K562 (cell line): ENCODE data around the gene PRTN3. TPM values are rescaled to one million over a fixed set of nuclear protein-coding genes. Genes with fewer than 3 reads are reported as not detected.

Experiments used
- CAMTA2 ChIP-seq: fragments of 250-450 bp; sonication (Bioruptor Pico); conservative IDR thresholded peaks from 2 replicates; pipeline ENCODE4 v1.5.1; 2022
- FIP1L1 ChIP-seq: fragments of 200-400 bp; formaldehyde crosslinking; IDR thresholded peaks from 2 replicates; pipeline ENCODE4 v1.6.1; 2018; ENCODE audit warnings: mild to moderate bottlenecking, low read depth, low read length; ENCODE audit not compliant: poor library complexity, severe bottlenecking
- FOXJ3 ChIP-seq: sonication (generic); formaldehyde crosslinking; IDR thresholded peaks from 2 replicates; pipeline ENCODE4 v1.4.0; 2020; ENCODE audit warnings: mild to moderate bottlenecking, missing genetic modification reagents
- NONO ChIP-seq, 2 experiments: fragments of 200-400 bp in 1 of 2; fragments of 450-650 bp in 1 of 2; formaldehyde crosslinking in 1 of 2; IDR thresholded peaks; 2 replicates each; pipeline ENCODE4 v1.6.1; 2017; ENCODE audit warnings: low read depth in 2 of 2, mild to moderate bottlenecking in 2 of 2, moderate library complexity in 2 of 2, low read length in 1 of 2
- PTBP1 ChIP-seq: fragments of 200-400 bp; formaldehyde crosslinking; IDR thresholded peaks from 2 replicates; pipeline ENCODE4 v1.6.1; 2017; ENCODE audit warnings: low read depth, low read length
- RBM22 ChIP-seq: fragments of 200-400 bp; formaldehyde crosslinking; IDR thresholded peaks from 2 replicates; pipeline ENCODE4 v1.6.1; 2018; ENCODE audit warnings: low read length, low read depth; ENCODE audit not compliant: poor library complexity, severe bottlenecking
- polyA plus RNA-seq, 8 experiments: library from polyadenylated mRNA; depleted of rRNA in 4 of 8; stranded (reverse) in 5 of 8; unstranded in 3 of 8; fragments of >200 nt; fragmentation: Nextera tagmentation in 2 of 8; fragmentation: Illumina TruSeq in 1 of 8; extraction: Ambion mirVana in 2 of 8; extraction: Trizol in 1 of 8; gene quantifications; 2 replicates each; pipeline versions ENCODE4 v1.2.1 to v1.2.3, GENCODE V29; 2011 to 2014; ENCODE audit warnings: inconsistent platforms in 1 of 8, missing spikeins in 1 of 8
- total RNA-seq, 7 experiments: library from RNA; depleted of rRNA in 6 of 7; stranded (reverse); fragments of >200 nt in 6 of 7; fragmentation: Illumina TruSeq in 2 of 7; extraction: Trizol in 2 of 7; gene quantifications; 2 replicates each; pipeline versions ENCODE4 v1.2.1 to v1.2.3, GENCODE V29; 2011 to 2021; ENCODE audit warnings: low replicate concordance in 1 of 7
- TF ChIP-seq, protein P1 (sequence below): fragments of 250-450 bp; sonication (Bioruptor Pico); IDR thresholded peaks from 2 replicates; pipeline ENCODE4 v1.9.0; 2021; ENCODE audit warnings: mild to moderate bottlenecking
- TF ChIP-seq, protein P2 (sequence below): fragments of 200-400 bp; formaldehyde crosslinking; IDR thresholded peaks from 2 replicates; pipeline ENCODE4 v1.6.1; 2017; ENCODE audit warnings: mild to moderate bottlenecking, low read depth, low read length, moderate library complexity
- TF ChIP-seq, protein P3 (sequence below): sonication (generic); formaldehyde crosslinking; IDR thresholded peaks from 2 replicates; pipeline ENCODE4 v1.8.0; 2022; ENCODE audit warnings: mild to moderate bottlenecking, missing genetic modification reagents

PRTN3 gene
- total and polyA plus RNA-seq, 9 of the 15 experiments (the other 6 are each of a cell fraction or from before 2014, with no cell fraction given), result 0.14 to 0.86 (median 0.43) TPM; not detected in 3

DNA sequence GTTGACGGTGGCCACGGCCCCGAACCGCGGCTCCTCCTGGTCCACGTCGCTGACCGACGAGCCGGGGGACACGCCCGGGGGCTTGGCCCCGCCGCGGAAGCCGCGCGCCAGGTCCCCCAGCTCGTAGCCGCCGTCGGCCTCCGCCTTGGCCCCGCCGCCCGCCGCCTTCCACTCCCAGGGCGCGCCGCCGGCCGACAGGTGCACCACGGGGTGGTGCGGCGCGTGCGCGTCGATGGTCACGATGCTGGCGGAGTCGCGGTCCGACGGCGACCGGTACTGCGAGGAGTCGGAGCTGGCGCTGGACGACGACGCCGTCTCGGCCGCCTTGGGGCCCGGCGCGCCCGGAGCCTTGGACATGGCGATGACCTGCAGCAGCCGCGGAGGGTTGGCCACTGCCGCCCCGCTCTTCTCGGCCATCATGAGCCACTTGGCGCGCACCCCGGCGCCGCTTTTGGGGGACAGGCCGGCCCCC is 28.0 kb upstream of the PRTN3 start (continued):
- TF ChIP-seq, protein P1, sequence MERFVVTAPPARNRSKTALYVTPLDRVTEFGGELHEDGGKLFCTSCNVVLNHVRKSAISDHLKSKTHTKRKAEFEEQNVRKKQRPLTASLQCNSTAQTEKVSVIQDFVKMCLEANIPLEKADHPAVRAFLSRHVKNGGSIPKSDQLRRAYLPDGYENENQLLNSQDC (CRISPR knock-in tag), result no peak
- TF ChIP-seq FOXJ3, result no peak
- peak; percentile 86 for TF ChIP-seq RBM22
- no peak for TF ChIP-seq CAMTA2
- no peak; a peak in 1 of 4 replicates for TF ChIP-seq NONO (IDR thresholded peaks at IDR 0.05; ENCODE audit: low read depth in 2 of 2, low read length in 1 of 2)
- TF ChIP-seq, protein P2, sequence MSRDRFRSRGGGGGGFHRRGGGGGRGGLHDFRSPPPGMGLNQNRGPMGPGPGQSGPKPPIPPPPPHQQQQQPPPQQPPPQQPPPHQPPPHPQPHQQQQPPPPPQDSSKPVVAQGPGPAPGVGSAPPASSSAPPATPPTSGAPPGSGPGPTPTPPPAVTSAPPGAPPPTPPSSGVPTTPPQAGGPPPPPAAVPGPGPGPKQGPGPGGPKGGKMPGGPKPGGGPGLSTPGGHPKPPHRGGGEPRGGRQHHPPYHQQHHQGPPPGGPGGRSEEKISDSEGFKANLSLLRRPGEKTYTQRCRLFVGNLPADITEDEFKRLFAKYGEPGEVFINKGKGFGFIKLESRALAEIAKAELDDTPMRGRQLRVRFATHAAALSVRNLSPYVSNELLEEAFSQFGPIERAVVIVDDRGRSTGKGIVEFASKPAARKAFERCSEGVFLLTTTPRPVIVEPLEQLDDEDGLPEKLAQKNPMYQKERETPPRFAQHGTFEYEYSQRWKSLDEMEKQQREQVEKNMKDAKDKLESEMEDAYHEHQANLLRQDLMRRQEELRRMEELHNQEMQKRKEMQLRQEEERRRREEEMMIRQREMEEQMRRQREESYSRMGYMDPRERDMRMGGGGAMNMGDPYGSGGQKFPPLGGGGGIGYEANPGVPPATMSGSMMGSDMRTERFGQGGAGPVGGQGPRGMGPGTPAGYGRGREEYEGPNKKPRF, result peak; percentile 69; the same call in 1 of the 2 replicates
- TF ChIP-seq FIP1L1, result peak; percentile 89
- 0 out of 2 replicates have a peak, but pooled peaks have one; percentile 16 for TF ChIP-seq PTBP1
- TF ChIP-seq, protein P3, sequence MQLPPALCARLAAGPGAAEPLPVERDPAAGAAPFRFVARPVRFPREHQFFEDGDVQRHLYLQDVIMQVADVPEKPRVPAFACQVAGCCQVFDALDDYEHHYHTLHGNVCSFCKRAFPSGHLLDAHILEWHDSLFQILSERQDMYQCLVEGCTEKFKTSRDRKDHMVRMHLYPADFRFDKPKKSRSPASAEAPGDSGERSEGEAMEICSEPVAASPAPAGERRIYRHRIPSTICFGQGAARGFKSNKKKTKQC (CRISPR knock-in tag), result no peak
